NCI-H526 (cell line): ENCODE measurements around the gene TEAD3.
"Not testable (repeated sequence)": the region's sequence is repeated elsewhere in the genome, so short reads cannot be mapped to it uniquely, and the experiment has no call there.

ENCODE experiments used
- DNase-seq, 2 experiments: peaks; one replicate each; lab custom pipeline; 2025; lab: John Stamatoyannopoulos, UW

TEAD3 gene

GRCh38 chr6:35451354-35452182, 45.3 kb downstream of the TEAD3 start:
- no peak for DNase-seq

- DNase-seq = peak; percentile 58 to 89
Observed at GRCh38 chr6:35449287-35449881, 47.5 kb downstream of the TEAD3 start.

GRCh38 chr6:35448191-35448590, 48.7 kb downstream of the TEAD3 start:
- no peak for DNase-seq

GRCh38 chr6:35445691-35446090, 51.2 kb downstream of the TEAD3 start:
- DNase-seq = no peak

- no peak for DNase-seq
Observed at GRCh38 chr6:35443341-35444030, 53.4 kb downstream of the TEAD3 start.

GRCh38 chr6:35442693-35443092, 54.2 kb downstream of the TEAD3 start:
- no peak for DNase-seq

GRCh38 chr6:35441642-35442041, 55.2 kb downstream of the TEAD3 start:
- DNase-seq = no peak

GRCh38 chr6:35441205-35441604, 55.7 kb downstream of the TEAD3 start:
- DNase-seq = no peak

GRCh38 chr6:35439308-35439707, 57.6 kb downstream of the TEAD3 start:
- no peak for DNase-seq

- DNase-seq = not testable (repeated sequence)
Observed at GRCh38 chr6:35438378-35439065, 58.4 kb downstream of the TEAD3 start.

- no peak for DNase-seq
Observed at GRCh38 chr6:35436071-35436857, 60.6 kb downstream of the TEAD3 start.

- DNase-seq = no peak
Observed at GRCh38 chr6:35435074-35435837, 61.6 kb downstream of the TEAD3 start.

GRCh38 chr6:35432702-35433101, 64.2 kb downstream of the TEAD3 start:
- DNase-seq = not testable (repeated sequence)

GRCh38 chr6:35432291-35432690, 64.6 kb downstream of the TEAD3 start:
- DNase-seq = no peak

GRCh38 chr6:35429463-35429862, 67.4 kb downstream of the TEAD3 start:
- DNase-seq = no peak

GRCh38 chr6:35428421-35429149, 68.3 kb downstream of the TEAD3 start:
- no peak for DNase-seq

- no peak for DNase-seq
Observed at GRCh38 chr6:35427851-35428321, 69.0 kb downstream of the TEAD3 start.

- DNase-seq = no peak
Observed at GRCh38 chr6:35427435-35427834, 69.4 kb downstream of the TEAD3 start.

GRCh38 chr6:35426074-35426473, 70.8 kb downstream of the TEAD3 start:
- no peak for DNase-seq

GRCh38 chr6:35425284-35425683, 71.6 kb downstream of the TEAD3 start:
- no peak for DNase-seq
